ENCODE measurements around the gene PRKAR2A.

Gene PRKAR2A

GRCh38 chr3:48847504-48848423 lies at the start of gene PRKAR2A:
Gene PRKAR2A (minus strand): TSS chr3:48847874. CDS start chr3:48847596, 278 bp downstream.
- DNase-seq (ENCODE audit: low read depth in 2 of 2): peak; percentile 68 to 69

DNA sequence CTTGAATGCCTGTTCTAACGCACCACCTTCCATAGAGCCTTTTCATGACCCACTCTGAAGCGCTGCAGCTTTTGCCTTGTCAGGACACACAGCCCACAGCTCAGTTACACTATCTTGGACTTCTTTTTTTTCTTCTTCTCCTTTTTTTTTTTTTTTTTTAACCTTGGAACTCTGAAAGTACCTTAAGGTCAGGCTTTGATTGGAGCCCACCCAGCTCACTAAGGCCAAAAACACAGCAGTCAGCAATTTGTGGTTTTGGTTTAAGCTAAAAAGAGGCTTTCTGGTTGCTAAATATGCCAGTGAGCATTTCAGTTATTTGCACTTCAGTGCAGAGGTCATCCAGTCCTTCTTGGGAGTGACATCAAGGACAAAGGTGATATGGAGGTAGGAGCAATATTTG lies 49.3 kb upstream of the PRKAR2A start:
- DNase-seq (ENCODE audit: low read depth in 2 of 2): no peak

- no peak for DNase-seq (ENCODE audit: low read depth in 2 of 2)
Measured at GRCh38 chr3:48894516-48894915, 46.8 kb upstream of the PRKAR2A start.

DNA sequence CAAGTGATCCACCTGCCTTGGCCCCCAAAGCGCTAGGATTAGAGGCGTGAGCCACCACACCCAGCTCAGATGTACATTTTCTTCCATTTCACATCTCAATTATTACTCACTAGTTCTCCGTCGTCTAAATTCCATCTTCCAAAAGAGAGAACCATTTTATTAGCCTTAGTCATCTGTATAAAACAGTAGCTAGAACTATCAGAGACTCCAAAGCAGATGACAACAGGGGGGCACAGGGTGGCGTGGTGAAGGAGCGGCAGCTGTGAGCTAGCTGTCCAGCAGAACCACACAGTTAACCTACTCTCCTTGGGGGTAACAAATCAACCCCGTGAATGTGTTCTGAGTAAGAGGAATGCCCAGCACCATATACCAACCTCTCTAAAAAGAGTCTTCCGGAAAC lies 43.9 kb upstream of the PRKAR2A start:
- DNase-seq (ENCODE audit: low read depth in 2 of 2): no peak

GRCh38 chr3:48885753-48886152 lies 38.1 kb upstream of the PRKAR2A start:
- no peak for DNase-seq (ENCODE audit: low read depth in 2 of 2)

GRCh38 chr3:48881652-48882114 lies 34.0 kb upstream of the PRKAR2A start:
- no peak for DNase-seq (ENCODE audit: low read depth in 2 of 2)

GRCh38 chr3:48881006-48881405 lies 33.3 kb upstream of the PRKAR2A start:
- DNase-seq (ENCODE audit: low read depth in 2 of 2): no peak

GRCh38 chr3:48879994-48880377 lies 32.3 kb upstream of the PRKAR2A start:
- no peak for DNase-seq (ENCODE audit: low read depth in 2 of 2)

DNA sequence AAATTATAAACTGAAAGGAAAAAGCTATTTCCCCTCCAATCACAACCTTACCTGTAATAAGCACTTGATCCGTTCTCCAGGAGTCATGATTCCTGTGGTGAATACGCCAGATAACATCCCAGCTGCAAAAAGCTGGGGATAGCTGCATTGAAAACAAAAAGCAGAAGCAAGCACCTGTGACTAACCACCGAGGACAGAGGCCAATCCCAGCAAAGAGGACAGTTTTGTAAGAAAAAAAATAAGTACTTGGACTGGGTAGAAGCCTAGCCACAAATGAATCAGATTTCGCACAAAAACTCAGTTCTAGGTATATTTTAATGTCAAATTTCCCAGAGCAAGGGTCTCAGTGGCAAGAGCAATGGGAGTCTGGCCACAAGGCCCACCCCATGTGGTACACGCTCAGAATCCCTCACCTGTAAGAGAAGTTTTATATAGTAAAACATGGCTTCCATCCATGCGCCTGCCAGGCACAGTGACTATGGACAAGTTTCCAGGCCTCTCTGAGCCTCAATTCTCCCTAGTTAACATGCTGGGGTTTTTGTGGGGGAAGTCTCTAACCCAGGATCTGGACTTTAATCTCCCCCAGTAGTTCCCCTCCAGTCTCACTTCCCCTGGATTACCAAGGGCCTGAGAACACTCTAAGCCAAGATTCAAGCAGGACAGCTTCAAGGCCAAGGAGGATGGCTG lies 31.8 kb upstream of the PRKAR2A start:
- DNase-seq (ENCODE audit: low read depth in 2 of 2): no peak

DNA sequence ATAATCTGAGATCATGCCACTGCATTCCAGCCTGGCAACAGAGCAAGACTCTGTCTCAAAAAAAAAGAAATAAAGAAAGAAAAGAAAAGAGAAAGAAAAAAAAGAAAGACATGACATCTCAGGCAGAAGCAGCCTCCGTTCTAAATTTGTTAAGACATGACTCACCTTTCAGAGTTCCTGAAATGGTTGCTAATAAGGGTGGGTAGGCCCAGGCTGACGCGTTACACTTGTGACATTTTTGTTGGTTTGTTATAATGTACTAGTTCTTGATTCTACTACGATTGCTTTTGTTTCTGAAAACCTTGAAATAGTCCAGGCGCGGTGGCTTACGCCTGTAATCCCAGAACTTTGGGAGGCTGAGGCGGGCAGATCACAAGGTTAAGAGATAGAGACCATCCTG lies 30.0 kb upstream of the PRKAR2A start:
- DNase-seq (ENCODE audit: low read depth in 2 of 2): no peak

- no peak for DNase-seq (ENCODE audit: low read depth in 2 of 2)
Measured at GRCh38 chr3:48863122-48863521, 15.4 kb upstream of the PRKAR2A start.

DNA sequence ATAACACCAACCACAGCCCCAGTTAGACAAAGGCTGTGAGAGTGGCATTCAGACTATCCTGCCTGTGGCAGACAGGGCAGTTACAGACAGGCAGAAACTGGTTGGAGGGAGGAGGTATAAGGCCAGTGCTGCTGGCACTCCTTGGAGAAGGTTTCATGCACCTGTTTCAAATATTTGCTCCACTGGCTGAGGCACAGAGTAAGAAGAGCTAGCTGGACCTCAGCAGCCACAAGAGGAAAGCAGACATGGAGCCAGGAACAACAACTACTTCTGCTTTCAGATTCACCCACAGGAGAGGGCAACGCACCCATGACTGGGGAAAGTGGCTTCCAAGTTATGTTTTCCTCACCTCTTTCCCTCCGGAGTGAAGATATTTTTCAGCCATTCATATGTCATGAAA lies 11.5 kb upstream of the PRKAR2A start:
- no peak for DNase-seq (ENCODE audit: low read depth in 2 of 2)

DNA sequence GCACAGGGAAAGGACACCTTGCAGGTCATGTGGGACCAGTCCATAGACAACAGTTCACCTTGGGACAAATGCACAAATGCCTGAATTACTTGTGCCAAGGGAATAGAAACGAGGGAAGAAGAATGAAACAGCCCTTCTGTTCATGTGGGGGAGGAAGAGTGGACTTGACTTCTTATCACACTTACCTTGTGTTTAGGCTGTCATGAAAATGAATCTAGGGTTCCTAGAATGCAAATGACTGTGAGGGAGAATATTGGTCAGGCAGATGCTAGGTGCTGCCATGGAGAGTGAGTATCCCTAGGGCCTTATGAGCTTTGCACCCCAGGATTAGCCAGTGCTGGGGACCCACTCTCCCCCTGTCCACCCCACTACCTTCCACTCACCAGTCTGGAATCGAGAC lies 11.0 kb upstream of the PRKAR2A start:
- no peak for DNase-seq (ENCODE audit: low read depth in 2 of 2)

DNA sequence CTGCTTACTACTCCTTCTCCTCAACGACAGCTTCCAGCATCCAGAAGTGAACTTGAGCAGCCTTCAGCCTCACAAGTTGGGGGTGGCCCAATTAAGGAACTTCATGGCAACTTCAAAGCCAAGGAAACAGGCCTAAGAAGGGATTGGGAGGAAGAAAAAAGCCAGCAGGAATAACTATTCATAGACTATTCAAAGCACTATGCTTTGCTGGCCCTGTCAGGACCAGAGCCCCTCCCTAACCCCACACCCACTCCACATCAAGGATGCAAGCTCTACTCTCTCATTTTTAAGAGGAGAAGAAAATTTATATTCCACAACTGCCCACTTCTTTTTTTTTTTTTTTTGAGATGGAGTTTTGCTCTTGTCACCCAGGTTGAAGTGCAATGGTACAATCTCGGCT lies 10.0 kb upstream of the PRKAR2A start:
- DNase-seq (ENCODE audit: low read depth in 2 of 2): no peak

GRCh38 chr3:48856469-48856868 lies 8.8 kb upstream of the PRKAR2A start:
- no peak for DNase-seq (ENCODE audit: low read depth in 2 of 2)

DNA sequence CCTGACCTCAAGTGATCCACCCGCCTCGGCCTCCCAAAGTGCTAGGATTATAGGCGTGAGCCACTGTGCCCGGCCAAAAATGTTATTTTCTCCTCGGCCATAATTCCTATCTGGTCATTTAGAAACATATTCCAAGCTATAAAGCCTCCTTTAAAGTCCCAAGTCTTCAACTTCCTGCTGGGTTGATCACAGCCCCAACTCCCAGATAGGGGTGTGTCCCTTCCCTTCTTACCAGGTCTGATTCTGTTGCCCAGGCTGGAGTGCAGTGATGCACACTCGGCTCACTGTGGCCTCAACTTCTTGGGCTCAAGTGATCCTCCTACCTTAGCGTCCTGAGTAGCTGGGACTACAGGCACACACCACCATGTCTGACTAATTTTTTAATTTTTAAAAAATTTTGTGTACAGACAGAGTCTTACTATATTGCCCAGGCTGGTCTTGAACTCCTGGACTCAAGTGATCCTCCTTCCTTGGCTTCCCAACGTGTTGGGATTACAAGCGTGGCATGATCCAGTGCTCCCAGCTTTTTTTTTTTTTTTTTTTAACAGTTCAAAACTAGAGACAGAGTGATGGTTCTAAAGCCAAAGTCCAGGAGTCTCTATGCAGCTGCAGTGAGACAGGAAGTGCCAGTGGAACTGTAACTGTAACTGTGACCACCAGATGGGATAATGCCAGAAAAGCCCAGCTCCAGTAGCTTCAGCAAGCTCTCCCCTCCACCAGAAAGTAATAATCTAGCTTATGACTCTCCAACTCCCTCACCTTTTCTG lies 8.2 kb upstream of the PRKAR2A start:
- no peak for DNase-seq (ENCODE audit: low read depth in 2 of 2)

- no peak for DNase-seq (ENCODE audit: low read depth in 2 of 2)
Measured at GRCh38 chr3:48852151-48852550, 4.5 kb upstream of the PRKAR2A start.

DNA sequence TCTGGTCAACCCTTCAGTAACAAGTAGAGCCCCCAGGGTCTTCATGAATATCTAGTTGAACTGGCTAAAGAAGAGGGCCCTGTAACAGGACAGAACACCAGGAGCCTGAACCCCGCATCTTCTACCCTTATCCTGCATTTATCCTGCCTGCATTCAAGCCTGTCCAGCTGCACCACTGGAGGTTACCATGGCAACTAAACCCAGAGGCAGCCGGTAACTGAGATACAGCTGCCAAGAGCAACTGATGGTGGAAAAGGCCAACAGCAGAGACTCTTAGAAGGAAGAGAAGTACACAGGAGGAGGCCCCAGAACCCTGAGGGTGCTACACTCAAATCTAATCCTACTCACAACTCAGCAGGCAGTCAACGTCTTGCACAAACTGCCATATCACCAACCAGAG lies 3.7 kb upstream of the PRKAR2A start:
- no peak for DNase-seq (ENCODE audit: low read depth in 2 of 2)

DNA sequence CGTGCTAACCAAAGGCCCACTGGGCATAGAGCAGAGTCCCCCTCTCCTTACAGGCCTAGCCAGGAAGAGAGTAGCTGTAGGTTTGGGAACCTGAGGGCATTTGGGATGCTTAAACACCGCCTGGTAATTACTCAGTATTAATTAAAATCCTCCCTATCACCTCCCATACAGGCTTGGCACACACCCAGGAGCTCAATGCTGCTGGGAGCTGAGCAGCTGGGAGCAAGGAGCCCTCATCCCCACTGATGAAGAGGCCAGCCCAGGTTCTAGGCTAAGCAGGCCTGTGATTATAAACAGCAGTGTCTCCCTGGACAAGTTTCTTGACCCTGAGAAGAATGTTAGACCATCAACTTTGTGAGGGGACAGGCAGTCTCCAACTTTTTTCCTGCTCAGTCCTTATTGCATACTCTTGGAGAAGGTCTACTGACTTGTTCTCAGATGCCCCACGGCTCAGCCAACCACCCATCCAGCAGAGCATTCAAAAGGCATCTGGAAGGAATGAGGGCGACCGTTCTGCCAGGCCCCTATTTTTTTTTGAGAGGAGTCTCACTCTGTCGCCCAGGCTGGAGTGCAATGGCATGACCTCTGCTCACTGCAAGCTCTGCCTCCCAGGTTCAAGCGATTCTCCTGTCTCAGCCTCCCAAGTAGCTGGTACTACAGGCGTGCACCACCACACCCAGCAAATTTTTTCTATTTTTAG lies 1.3 kb upstream of the PRKAR2A start:
- DNase-seq (ENCODE audit: low read depth in 2 of 2): no peak

DNA sequence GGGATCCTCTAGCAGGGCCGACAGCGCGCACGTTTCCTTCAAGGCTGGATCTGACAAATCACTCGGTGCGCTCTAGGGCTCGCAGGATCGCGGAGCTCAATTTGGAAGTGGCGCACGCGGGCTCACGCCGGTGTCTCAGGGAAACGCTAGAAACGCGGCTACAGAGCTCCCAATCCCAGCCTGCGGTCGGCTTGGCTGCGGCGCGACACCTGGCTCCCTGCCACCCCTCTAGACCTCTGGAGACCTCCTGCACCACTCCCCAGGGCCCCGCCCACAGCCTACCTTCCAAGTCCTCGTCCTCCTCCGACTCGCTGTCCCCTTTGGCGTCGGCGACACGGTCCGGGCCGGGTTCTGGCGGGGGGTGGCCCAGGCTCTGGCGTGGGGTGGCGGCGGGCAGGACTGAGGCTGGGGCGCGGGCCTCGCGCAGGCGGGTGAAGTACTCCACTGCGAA lies 596 bp downstream of the PRKAR2A start:
- peak in 1 of 2 donors; percentile 26 for DNase-seq (ENCODE audit: low read depth in 2 of 2)

- DNase-seq (ENCODE audit: low read depth in 2 of 2): no peak
Measured at GRCh38 chr3:48845170-48845569, 2.5 kb downstream of the PRKAR2A start.

DNA sequence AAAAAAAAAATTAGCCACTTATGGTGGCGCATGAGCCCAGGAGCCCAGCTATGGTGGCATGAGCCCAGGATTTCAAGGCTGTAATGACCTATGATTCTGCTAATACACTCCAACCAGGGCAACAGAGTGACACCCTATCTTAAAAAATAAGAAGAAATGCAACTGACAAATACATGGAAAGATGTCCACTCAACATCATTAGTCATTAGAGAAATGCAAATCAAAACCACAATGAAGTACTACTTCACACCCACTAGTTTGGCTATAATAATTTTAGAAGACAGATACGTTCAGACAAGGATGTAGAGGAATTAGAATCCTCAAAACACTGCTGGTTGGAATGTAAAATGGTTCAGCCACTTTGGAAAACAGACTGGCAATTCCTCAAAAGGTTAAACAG lies 10.5 kb downstream of the PRKAR2A start:
- DNase-seq (ENCODE audit: low read depth in 2 of 2): no peak
